Measurements from ENCODE around the gene IMPA2. TPM values are rescaled to one million over a fixed set of nuclear protein-coding genes. Genes with fewer than 3 reads are reported as not detected.

IMPA2 gene
- total and polyA plus RNA-seq, 2 of the 8 experiments (the other 6 are each of a cell fraction or from before 2014, with no cell fraction given), result 102 to 140 TPM

DNA sequence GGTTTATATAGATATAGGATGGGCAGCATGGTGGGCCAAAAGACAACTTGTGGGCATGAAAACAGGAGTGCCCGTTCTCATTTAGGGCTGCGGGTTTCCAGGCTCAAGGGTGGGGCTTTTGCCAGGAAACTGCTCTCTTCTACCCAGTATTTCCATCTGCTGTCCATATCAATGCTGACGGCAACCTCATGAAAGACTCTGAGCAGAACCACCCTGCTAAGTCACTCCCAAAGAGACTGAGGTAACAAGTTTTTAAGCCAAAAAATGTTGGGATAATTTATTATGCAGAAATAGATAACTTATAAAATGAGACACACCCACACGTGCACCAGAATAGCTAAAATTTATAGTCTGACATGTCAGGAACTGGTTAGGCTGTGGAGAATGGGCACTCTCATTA, 37.1 kb upstream of the IMPA2 start:
- Histone ChIP-seq H2BK15ac (ENCODE audit: low read length) (no peak overlapping the region), H3K9me3 (ENCODE audit: insufficient read depth in 2 of 2, low read depth in 1 of 2, low read length in 1 of 2) (no peaks in the 10 kb centered on the region), H3K4me1 (replicated peaks in 1 of 4; ENCODE audit: control insufficient read depth in 3 of 4, insufficient read depth in 4 of 4, low read length in 3 of 4) (peaks cover 3 to 5% (median 4%) of the 10 kb centered on the region in 4 experiments; a peak in 6 of 7 replicates), H4K5ac (ENCODE audit: insufficient read length, low read depth, low read length) (no peak overlapping the region), H3K27ac (ENCODE audit: low read depth, low read length) (no peak overlapping the region), H2BK12ac (ENCODE audit: low read depth, low read length) (no peak overlapping the region), H2BK120ac (replicated peaks; ENCODE audit: low read depth, low read length) (no peak overlapping the region), H3K4me2 (ENCODE audit: insufficient read depth in 1 of 2, low read depth in 2 of 2, low read length in 2 of 2) (no peak overlapping the region), H2AK5ac (ENCODE audit: low read depth, low read length) (no peak overlapping the region), H3K4ac (replicated peaks; ENCODE audit: insufficient read length, low read depth, low read length) (no peak overlapping the region), H4K91ac (replicated peaks; ENCODE audit: insufficient read length, low read length) (no peak overlapping the region), H3K36me3 (ENCODE audit: control insufficient read depth in 2 of 4, insufficient read depth in 4 of 4, low read length in 3 of 4) (no peaks in the 10 kb centered on the region), H3K56ac (replicated peaks; ENCODE audit: insufficient read length, low read depth, low read length) (no peak overlapping the region), H2BK5ac (ENCODE audit: low read depth, low read length) (no peak overlapping the region), H4K8ac (ENCODE audit: extremely low read depth, insufficient read depth, low read length) (no peak overlapping the region), H3K23me2 (ENCODE audit: low read depth, low read length) (no peaks in the 10 kb centered on the region), H2AFZ (ENCODE audit: low read length) (no peak overlapping the region), H3K14ac (ENCODE audit: insufficient read length) (no peak overlapping the region), H3K9ac (replicated peaks in 1 of 4; ENCODE audit: extremely low read depth in 1 of 4, low read depth in 3 of 4, low read length in 3 of 4) (no peak overlapping the region), H3K79me1 (ENCODE audit: low read depth, low read length) (no peaks in the 10 kb centered on the region), H3K4me3 (ENCODE audit: extremely low read depth in 1 of 4, insufficient read depth in 2 of 4, low read depth in 3 of 4, low read length in 4 of 4) (no peak overlapping the region), H2BK20ac (ENCODE audit: low read length) (no peak overlapping the region), H3K23ac (ENCODE audit: insufficient read length) (no peak overlapping the region), H4K20me1 (replicated peaks in 1 of 2; ENCODE audit: control insufficient read depth in 1 of 2, insufficient read depth in 2 of 2, low read length in 2 of 2) (no peaks in the 10 kb centered on the region), H3K27me3 (replicated peaks in 1 of 4; ENCODE audit: control insufficient read depth in 3 of 4, extremely low read depth in 1 of 4, insufficient read depth in 3 of 4, low read length in 3 of 4) (no peaks in the 10 kb centered on the region), H3K79me2 (ENCODE audit: control insufficient read depth in 1 of 2, insufficient read depth in 2 of 2, low read length in 2 of 2) (no peaks in the 10 kb centered on the region), H3K18ac (ENCODE audit: extremely low read depth, low read length) (no peak overlapping the region)
- POLR2A ChIA-PET (ENCODE audit: partially characterized antibody), result interaction anchor here (1.5 kb wide), 1 partner anchor 21 kb away, joined by 4 read pairs; no protein-coding TSS in a partner anchor
- DNase-seq (ENCODE audit: low read depth in 1 of 2, low spot score in 2 of 2), result no peak
- no peak for FAIRE-seq
- CTCF ChIA-PET (ENCODE audit: partially characterized antibody), result interaction anchor here (1.0 to 22.3 kb wide), 4 partner anchors 8 to 86 kb away, joined by 3 to 471 read pairs (median 51); no protein-coding TSS in a partner anchor
- TF ChIP-seq RFX5 (IDR thresholded peaks at IDR 0.05; ENCODE audit: borderline replicate concordance, low read depth, low read length) (no peak), FOSL1 (IDR thresholded peaks at IDR 0.05; ENCODE audit: insufficient read depth, low read depth, low read length) (no peak), KDM4A (IDR thresholded peaks at IDR 0.05; ENCODE audit: low read depth, low read length, severe bottlenecking) (no peak), HDAC2 (IDR thresholded peaks at IDR 0.05; ENCODE audit: borderline replicate concordance in 1 of 2, low read depth in 2 of 2, low read length in 2 of 2) (no peak), BRCA1 (IDR thresholded peaks at IDR 0.05; ENCODE audit: low read depth, low read length) (no peak)
- TF ChIP-seq, protein P1, sequence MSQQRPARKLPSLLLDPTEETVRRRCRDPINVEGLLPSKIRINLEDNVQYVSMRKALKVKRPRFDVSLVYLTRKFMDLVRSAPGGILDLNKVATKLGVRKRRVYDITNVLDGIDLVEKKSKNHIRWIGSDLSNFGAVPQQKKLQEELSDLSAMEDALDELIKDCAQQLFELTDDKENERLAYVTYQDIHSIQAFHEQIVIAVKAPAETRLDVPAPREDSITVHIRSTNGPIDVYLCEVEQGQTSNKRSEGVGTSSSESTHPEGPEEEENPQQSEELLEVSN (IDR thresholded peaks at IDR 0.05), result no peak
- whole genome bisulfite sequencing, 2 experiments (ENCODE audit: extremely low coverage in 1 of 2, insufficient coverage in 1 of 2, insufficient read length in 1 of 2, insufficient replicate concordance in 2 of 2, low coverage in 1 of 2, low lambda C conversion rate in 2 of 2, missing lambda C conversion rate in 1 of 2), result 87% methylated on average over 4 of the region's 4 CpGs; no CpG with 5 or more reads in 1 of the 2 experiments

Measured in H1 (cell line).